Measurements from ENCODE around the gene SYT17.

Gene SYT17

DNA sequence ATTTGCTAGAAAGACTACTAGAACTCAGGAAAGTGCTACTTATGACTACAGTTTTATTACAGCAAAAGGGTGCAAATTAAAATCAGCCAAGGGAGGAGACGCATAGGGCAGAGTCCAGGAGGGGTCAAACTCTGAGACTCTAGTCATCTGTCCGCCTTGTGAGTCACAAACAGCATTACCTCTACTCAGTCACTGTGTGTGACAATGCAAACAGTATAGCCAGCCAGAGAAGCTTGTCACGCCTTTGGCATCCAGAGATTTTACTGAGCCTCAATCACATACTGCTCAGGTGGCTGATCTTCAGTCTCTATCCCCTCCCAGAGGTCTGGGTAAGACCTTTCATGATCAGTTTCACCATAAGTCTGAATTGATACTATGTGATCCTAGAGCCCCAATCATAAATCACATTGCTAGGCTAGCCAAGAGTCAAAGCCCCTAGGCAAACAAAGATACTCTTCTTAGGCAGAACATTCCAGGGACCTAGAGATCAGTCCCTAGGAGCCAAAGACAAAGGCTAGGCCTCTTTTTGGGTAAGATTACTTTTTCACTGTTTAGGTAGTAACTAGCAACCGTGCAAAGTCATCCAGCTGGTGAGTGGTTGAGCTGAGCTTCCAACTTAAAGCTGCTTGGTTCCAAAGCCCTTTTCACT lies 68.6 kb downstream of the SYT17 start:
- no peak for DNase-seq

DNA sequence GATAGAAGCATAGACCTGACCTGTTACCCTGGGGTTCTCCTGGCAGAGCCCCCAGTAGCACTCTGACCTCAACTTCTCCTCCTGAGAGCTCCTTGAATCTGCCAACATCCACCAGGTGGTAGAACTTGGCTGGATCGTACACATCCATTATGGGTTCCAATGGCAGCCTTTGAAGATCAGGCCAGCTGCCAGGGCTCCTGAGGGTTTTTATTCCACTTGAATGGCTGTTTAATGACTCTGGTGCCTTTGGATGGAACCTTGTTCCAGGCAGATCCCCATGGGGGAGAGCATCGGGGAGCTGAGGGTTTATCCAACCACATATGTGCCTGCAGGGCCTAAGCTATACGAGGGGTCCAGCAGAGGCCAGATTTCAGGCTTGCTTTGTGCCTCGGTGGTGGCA lies 70.4 kb downstream of the SYT17 start:
- in situ Hi-C loops (cut with HindIII; ENCODE audit: low pct_ligation_motif_present, low pct_unique_long_range_greater_than_20kb, low sequenced_read_pairs), result no loop called here
- DNase-seq, result no peak

More for the DNA sequence above, 68.6 kb downstream of the SYT17 start:
- in situ Hi-C loops (cut with HindIII; ENCODE audit: low pct_ligation_motif_present, low pct_unique_long_range_greater_than_20kb, low sequenced_read_pairs), result no loop called here

DNA sequence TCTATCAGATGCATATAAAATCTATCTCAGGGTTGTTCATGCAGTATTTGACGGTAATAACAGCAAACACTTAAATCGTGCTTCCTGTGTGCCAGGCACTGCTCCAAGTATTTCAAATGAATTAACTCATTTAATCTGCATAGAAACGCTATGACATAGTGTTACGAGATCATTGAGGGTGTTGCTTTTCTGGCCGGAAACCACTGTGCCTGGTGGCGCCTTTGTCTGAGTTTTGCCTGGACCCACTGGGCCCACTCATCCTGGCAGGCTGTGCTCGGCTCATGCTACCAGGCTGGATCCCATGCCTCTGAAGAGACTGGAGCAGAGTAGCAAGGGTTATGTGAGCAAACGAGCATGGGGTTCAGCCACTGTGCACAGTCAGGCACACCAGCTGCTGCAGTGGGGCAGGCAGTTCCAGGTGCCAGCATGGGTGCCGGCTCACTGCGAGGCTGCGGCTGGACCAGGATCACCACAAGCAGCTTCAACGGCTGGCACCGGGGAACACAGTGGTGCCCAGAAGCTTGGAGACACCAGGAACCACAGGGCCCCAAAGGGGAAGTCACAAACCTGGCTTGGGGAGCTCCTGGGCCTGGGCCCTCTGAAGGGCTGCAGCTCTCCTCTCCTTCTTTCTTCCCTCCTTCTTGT lies 71.6 kb downstream of the SYT17 start:
- in situ Hi-C loops (cut with HindIII; ENCODE audit: low pct_ligation_motif_present, low pct_unique_long_range_greater_than_20kb, low sequenced_read_pairs), result no loop called here
- DNase-seq, result no peak

DNA sequence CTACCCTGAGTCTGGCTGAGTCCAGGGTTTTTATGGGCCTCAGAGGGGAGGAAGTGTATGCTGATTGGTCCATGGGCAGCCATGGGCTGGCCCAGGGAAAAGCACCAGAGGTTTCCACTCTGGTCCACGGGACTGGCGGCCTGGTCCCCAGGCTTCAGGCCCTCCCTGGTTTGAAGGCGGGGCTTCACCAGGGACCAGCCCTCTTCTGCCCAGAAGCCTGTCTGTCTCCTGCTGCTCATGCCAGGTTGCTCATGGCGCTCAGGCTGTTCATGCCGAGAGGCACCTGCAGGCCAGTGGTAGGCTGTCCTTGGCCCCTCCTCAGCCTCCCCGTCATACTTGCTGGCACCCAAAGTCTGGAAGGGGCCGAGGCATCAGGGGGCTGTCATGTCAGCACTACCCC lies 72.5 kb downstream of the SYT17 start:
- no peak for DNase-seq
- in situ Hi-C loops (cut with HindIII; ENCODE audit: low pct_ligation_motif_present, low pct_unique_long_range_greater_than_20kb, low sequenced_read_pairs), result no loop called here

DNA sequence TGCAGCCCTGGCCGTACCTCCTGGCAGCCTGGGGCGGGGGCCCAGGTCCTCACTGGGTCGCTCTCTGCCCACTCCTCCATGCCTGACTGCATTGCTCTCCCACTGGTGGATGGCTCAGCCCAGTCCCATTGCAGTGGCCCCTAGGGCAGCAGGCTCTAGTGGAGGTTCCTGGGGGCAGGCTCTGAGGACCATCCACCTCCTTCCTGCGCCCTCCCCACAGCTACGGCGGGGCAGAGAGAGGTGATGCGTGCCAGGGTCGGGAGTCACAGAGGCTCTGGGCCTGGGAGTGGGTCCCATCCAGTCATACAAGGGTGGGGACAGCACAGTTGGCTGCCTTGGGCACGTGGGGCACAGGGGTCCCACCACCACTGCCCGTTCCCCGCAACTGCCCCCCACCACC lies 73.5 kb downstream of the SYT17 start:
- in situ Hi-C loops (cut with HindIII; ENCODE audit: low pct_ligation_motif_present, low pct_unique_long_range_greater_than_20kb, low sequenced_read_pairs), result no loop called here

DNA sequence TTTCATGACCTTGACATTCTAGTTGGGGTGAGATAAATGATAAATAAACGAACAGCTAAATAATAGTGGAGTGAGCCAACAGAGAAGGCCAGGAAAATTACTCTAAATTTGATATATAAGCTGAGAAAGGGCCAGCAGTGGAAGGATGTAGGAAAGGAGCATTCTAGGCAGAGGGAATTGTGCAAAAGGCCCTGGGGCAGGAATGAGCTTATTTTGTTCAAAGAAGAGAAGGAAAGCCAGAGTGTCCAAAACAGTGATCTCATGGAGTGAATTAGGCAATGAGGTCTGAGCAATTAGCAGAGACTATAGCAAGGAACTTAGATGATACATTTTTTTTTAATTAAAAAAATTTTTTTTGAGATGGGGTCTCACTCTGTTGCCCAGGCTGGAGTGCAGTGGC lies 74.1 kb downstream of the SYT17 start:
- in situ Hi-C loops (cut with HindIII; ENCODE audit: low pct_ligation_motif_present, low pct_unique_long_range_greater_than_20kb, low sequenced_read_pairs), result no loop called here

More for the DNA sequence above, 73.5 kb downstream of the SYT17 start:
- no peak for DNase-seq

DNA sequence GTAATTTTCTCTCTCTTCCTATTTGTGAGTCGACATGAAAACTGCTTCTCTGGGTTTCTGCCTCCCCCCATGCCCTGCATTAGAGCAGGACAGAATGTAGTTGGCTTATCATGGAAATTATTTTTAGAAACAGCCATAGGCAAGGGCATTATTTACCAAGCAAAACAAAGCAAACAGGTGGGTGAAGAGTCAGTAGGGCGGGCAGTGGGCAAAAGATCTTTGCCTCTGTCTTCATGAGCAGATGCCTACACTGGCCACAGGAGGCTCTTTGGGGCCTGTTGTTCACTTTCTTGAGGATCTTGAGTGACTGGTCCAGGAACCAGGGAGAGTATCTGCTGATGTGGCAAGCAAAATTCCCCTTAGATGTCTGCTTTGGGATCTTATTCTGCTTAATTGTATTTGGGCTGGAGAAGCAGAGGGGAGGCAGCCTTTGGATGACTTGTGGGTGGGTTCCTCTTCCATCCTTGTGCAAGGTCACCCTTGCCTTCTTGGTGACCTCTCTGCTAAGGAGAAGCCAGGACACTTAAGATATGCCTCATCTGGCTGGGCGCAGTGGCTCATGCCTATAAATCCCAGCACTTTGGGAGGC lies 75.0 kb downstream of the SYT17 start:
- in situ Hi-C loops (cut with HindIII; ENCODE audit: low pct_ligation_motif_present, low pct_unique_long_range_greater_than_20kb, low sequenced_read_pairs), result no loop called here
- no peak for DNase-seq

More for the DNA sequence above, 74.1 kb downstream of the SYT17 start:
- no peak for DNase-seq

DNA sequence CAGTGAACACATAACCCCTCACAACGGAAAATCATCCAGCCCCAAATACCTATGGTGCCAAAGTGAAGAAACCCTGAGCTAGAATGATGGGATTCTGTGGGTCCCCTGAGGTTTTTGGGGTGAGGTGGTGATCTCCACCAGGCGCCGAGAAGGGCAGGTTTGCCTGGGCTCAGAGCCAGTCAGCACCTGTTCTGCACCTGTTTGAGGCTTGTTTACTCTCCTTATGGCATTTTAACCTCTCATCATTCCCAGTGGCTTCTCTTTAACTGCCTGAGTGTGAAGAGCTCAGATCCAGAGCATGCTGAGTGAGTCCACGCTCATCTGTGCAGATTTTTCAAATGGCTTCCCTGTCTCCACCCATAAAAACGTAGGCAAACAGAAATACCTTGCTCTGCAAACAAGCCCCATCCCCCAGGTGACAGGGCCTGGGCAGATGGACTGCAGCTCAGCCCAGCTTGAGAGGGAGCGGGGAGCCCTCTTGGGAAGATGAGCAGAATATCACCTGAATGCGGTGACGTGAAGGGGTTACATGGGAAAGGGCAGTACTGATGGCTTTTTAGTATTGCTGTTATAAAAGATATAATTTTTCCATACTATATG lies 77.4 kb downstream of the SYT17 start:
- no peak for DNase-seq
- in situ Hi-C loops (cut with HindIII; ENCODE audit: low pct_ligation_motif_present, low pct_unique_long_range_greater_than_20kb, low sequenced_read_pairs), result no loop called here

DNA sequence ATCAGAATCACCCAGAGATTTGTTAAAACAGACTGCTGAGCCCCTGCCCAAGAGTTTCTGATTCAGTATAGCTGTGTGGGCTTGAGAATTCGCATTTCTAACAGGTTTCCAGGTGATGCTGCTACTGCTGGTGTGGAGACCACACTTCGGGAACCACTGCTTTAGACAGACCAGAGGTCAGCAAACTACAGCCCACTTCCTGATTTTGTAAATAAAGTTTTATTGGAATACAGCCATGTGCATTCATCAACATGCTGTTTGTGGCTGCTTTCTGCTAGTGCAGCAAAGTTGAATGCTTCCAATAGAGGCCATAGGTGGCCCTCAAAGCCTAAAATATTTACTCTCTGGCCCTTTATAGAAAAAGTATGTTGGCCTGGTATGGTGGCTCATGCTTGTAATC lies 84.9 kb downstream of the SYT17 start:
- in situ Hi-C loops (cut with HindIII; ENCODE audit: low pct_ligation_motif_present, low pct_unique_long_range_greater_than_20kb, low sequenced_read_pairs), result no loop called here
- DNase-seq, result no peak

DNA sequence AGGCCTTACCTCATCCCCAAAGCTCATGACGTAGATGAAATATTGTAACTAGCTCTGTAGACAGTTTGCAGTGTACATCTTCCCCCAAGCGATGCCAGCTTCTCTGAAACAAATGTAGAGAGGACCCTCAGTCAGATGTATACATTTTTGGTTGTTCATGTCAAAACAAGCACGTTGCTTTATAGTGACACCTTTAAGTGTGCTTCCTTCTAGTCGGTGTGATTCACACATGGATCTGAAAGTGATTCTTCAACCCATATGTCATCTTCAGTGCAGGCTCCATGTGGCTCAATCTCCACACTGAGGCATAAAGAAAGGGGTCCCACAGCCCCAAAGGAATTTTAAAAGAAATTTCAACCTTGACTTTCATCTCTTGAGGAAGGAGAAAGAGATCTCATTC lies 86.6 kb downstream of the SYT17 start:
- in situ Hi-C loops (cut with HindIII; ENCODE audit: low pct_ligation_motif_present, low pct_unique_long_range_greater_than_20kb, low sequenced_read_pairs), result no loop called here

DNA sequence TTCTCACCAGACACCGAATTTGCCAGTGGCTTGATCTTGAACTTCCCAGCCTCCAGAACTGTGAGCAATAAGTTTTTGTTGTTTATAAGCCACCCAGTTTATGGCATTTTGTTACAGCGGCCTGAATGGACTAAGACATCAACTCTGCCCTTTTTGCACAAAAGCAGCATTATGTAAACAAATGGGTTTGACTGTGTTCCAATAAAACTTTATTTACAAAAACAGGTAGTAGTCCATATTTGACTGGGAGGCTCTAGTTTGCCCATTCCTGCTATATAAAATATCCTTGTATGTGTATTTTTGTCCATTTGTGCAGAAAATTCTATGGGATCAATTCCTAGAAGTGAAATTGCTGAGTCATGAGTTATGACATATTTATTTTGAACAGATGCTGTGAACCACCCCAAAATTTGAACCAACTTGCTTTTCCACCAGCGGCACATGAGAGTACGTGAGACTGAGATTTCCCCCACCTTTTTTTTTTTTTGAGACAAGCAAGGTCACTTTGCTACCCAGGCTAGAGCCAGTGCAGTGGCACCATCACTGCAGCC lies 96.2 kb downstream of the SYT17 start:
- in situ Hi-C loops (cut with HindIII; ENCODE audit: low pct_ligation_motif_present, low pct_unique_long_range_greater_than_20kb, low sequenced_read_pairs), result no loop called here
- DNase-seq, result no peak

More for the DNA sequence above, 86.6 kb downstream of the SYT17 start:
- no peak for DNase-seq

DNA sequence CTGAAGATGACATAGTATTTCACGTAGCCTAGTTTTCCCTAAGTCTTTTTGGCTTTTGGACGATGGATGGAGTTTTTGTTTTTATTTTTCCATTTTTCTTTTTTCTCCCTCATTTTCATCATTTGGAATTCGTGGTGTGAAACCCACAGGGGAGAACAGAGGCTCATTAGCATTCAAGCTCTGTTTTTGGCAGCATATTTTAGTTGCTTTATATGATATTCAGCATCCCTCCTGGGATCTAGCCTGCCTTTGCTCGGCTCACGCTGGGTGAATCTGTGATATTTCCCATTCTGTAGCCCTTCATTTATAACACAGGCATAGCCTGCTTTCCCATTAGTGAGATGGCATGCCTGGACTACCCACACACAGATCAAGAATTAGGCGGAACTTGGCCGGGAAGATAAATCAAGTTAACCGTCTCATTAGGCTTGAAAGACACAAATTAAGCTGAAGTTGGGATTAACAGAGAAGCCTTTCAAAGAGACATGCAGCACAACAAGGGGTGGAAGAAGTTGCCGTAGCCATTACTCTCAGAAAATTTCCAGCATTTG lies 97.4 kb downstream of the SYT17 start:
- DNase-seq, result no peak
- in situ Hi-C loops (cut with HindIII; ENCODE audit: low pct_ligation_motif_present, low pct_unique_long_range_greater_than_20kb, low sequenced_read_pairs), result no loop called here

DNA sequence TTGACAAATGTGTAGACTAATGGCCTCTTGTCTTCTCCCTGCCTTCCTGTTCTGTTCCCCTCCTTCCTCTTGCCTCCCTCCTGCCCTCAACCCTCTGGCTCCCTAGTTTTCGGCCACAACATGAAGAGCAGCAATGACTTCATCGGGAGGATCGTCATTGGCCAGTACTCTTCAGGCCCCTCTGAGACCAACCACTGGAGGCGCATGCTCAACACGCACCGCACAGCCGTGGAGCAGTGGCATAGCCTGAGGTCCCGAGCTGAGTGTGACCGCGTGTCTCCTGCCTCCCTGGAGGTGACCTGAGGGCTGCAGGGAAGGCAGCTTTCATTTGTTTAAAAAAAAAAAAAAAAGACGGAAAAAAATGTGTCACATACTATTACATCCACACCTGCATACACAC lies 98.7 kb downstream of the SYT17 start:
- no peak for DNase-seq
- in situ Hi-C loops (cut with HindIII; ENCODE audit: low pct_ligation_motif_present, low pct_unique_long_range_greater_than_20kb, low sequenced_read_pairs), result no loop called here

DNA sequence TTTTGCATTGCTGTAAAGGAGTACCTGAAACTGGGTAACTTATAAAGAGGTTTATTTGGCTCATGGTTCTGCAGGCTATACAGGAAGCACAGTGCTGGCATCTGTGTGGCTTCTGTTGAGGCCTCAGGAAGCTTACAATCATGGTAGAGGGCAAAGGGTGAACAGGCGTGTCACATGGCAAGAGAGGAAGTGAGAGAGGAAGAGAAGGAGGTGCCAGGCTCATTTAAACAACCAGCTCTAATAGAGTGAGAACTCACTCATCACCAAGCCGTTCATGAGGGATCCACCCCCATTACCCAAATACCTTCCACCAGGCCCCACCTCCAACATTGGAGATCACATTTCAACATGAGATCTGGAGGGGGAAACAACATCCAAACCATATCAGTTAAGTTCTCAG lies 101.1 kb downstream of the SYT17 start:
- DNase-seq, result no peak
- in situ Hi-C loops (cut with HindIII; ENCODE audit: low pct_ligation_motif_present, low pct_unique_long_range_greater_than_20kb, low sequenced_read_pairs), result no loop called here

DNA sequence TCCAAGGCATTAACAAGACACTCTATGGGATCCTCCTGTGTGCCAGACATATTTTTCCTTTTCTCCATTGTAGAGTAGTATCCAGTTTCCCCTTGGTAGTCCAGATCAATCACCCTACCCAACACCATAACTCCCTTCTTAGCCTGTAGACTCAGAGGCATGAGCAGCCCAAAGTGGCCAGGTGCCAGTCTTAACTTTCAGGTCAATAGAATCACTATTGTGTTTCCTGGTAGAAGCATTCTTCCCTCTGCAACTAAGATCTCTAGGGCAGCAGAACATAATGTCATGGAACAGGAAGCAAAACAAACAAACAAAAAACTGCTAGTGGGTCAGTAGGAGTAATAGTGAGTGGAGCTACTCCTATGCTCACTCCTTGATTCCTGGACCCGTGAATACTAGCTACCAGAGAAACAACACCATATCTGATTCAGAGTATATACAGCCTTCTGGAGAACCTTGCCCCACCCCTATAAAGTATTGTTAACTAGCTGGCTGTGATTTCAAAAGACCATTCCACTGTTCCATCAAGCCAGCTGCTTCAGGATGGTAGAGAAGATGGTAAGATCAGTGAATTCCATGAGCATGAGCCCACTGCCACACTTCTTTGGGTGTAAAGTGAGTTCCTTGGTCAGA lies 106.2 kb downstream of the SYT17 start:
- no peak for DNase-seq
- in situ Hi-C loops (cut with HindIII; ENCODE audit: low pct_ligation_motif_present, low pct_unique_long_range_greater_than_20kb, low sequenced_read_pairs), result no loop called here

DNA sequence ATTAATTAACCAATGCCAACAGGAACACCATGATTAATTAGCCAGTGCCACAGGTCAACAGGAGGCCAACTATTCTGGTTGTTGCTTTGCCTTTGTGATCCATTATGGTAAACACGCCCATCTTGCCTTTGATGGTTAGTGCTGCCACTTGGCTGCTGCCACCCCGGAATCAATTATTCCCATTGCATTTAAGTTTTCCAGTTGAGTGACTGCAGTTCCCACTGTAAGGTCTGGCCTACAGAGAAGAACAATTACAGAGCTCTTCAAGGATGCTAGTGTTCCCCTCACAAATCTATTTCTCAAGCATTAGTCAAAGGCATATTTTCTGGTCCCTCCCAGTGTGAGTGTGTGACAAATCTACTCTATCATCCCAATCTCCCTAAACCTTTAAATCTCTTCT lies 110.4 kb downstream of the SYT17 start:
- no peak for DNase-seq
- in situ Hi-C loops (cut with HindIII; ENCODE audit: low pct_ligation_motif_present, low pct_unique_long_range_greater_than_20kb, low sequenced_read_pairs), result no loop called here

DNA sequence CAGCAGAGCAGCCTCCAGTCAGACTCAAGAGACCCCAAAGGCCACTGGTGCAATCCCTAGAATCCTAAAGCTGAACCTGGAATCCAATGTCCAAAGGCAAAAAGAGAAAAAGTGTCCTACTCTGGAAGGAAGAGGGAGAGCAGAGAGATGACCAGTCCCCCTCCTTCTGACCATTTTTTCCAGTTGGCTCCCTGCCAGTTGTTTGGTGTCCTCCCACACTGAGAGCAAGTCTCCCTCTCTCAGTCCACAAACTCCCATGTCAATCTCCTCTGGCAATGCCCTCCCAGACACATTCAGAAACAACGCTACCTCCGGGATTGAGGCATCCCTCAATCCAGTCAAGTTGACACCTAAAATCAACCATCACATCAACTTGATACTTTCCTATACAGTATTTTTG lies 113.2 kb downstream of the SYT17 start:
- in situ Hi-C loops (cut with HindIII; ENCODE audit: low pct_ligation_motif_present, low pct_unique_long_range_greater_than_20kb, low sequenced_read_pairs), result no loop called here
- DNase-seq, result no peak

DNA sequence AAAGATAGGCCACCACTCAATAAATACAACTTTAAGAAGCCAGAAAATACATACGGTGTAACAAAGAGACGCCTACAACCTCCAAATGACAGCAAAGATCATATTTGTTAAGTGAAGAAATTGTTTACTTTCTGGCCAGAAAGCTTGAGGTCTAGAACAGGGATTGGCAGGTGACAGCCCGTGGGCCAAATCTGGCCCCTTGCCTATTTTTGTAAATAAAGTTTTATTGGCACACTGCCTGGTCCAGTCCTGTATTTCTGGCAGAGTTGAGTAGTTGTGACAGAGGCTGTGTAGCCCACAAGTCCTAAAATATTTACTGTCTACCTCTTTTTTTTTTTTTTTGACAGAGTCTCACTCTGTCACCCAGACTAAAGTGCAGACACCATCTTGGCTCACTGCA lies 114.1 kb downstream of the SYT17 start:
- in situ Hi-C loops (cut with HindIII; ENCODE audit: low pct_ligation_motif_present, low pct_unique_long_range_greater_than_20kb, low sequenced_read_pairs), result no loop called here
- DNase-seq, result no peak

DNA sequence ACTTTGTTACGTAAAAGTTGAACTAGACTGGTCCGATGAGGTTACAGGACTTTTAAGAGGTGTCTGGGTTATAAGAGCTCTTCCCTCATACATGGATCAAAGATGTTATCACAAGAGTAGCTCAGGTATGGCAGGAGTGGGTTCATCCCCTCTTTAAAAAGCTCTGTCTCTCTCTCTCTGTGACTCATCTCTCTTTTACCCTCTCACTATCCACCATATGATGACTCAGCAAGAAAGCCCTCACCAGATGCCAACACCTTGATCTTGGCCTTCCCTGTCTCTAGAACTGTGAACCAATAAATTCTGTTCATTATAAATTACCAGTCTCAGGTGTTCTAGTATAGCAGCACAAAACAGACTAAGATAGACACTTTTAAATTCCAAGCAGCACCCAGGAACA lies 115.6 kb downstream of the SYT17 start:
- peak; percentile 55 for DNase-seq
- in situ Hi-C loops (cut with HindIII; ENCODE audit: low pct_ligation_motif_present, low pct_unique_long_range_greater_than_20kb, low sequenced_read_pairs), result no loop called here

All from ACHN (cell line).